K562 (cell line): ENCODE measurements around the gene SVBP. TPM values are rescaled to one million over a fixed set of nuclear protein-coding genes. Genes with fewer than 3 reads are reported as not detected.
A peak's percentile ranks its signal among the peaks of the same experiment; 100 is the strongest.

Experiments used
- ELF4 ChIP-seq: fragments of 450-650 bp; formaldehyde crosslinking; IDR thresholded peaks from 2 replicates; pipeline ENCODE4 v1.4.0; 2022; ENCODE audit warnings: missing genetic modification characterization
- ETV1 ChIP-seq: fragments of 450-650 bp; conservative IDR thresholded peaks from 2 replicates; pipeline ENCODE4 v1.6.1; 2016; ENCODE audit warnings: missing genetic modification characterization, control low read depth, low read depth, missing compliant biosample characterization
- GABPB1 ChIP-seq: sonication (generic); formaldehyde crosslinking; IDR thresholded peaks from 2 replicates; pipeline ENCODE4 v1.8.0; 2022; ENCODE audit warnings: mild to moderate bottlenecking, missing genetic modification reagents
- HDGF ChIP-seq: fragments of 450-650 bp; IDR thresholded peaks from 2 replicates; pipeline ENCODE4 v1.6.1; 2016
- KLF1 ChIP-seq: fragments of 450-650 bp; IDR thresholded peaks from 2 replicates; pipeline ENCODE4 v1.6.1; 2016; ENCODE audit warnings: missing genetic modification characterization, missing compliant biosample characterization
- MCM3 ChIP-seq: fragments of 450-650 bp; IDR thresholded peaks from 2 replicates; pipeline ENCODE4 v1.6.1; 2016
- MYC ChIP-seq, 2 experiments: fragments of 250-450 bp in 1 of 2; sonication (Bioruptor Pico) in 1 of 2; IDR thresholded peaks; 2 replicates each; pipeline versions ENCODE4 v1.5.1 to v1.6.1; 2012 to 2021; ENCODE audit warnings: low read depth in 2 of 2, borderline replicate concordance in 1 of 2, improper control_type of control experiment in 1 of 2, low read length in 1 of 2, mild to moderate bottlenecking in 1 of 2, moderate library complexity in 1 of 2
- PHTF2 ChIP-seq: fragments of 250-450 bp; sonication (Bioruptor Pico); IDR thresholded peaks from 2 replicates; pipeline ENCODE4 v1.5.0; 2021; ENCODE audit warnings: mild to moderate bottlenecking
- POLR3A ChIP-seq: IDR thresholded peaks from 2 replicates; pipeline ENCODE4 v1.6.1; 2011; ENCODE audit warnings: borderline replicate concordance, mild to moderate bottlenecking, moderate library complexity; ENCODE audit not compliant: insufficient read length, insufficient read depth; ENCODE audit errors: extremely low read depth
- SMAD2 ChIP-seq: fragments of 150-350 bp; IDR thresholded peaks from 2 replicates; pipeline ENCODE4 v1.6.1; 2014; ENCODE audit warnings: low read depth, mild to moderate bottlenecking, low read length
- SMARCB1 ChIP-seq: IDR thresholded peaks from 2 replicates; pipeline ENCODE4 v1.6.1; 2011; ENCODE audit warnings: improper control_type of control experiment, low read depth; ENCODE audit not compliant: insufficient read length
- SPI1 ChIP-seq: IDR thresholded peaks from 2 replicates; pipeline ENCODE4 v1.6.1; 2011; ENCODE audit warnings: low read depth, low read length, control low read depth, borderline replicate concordance
- SRSF1 ChIP-seq: fragments of 200-400 bp; formaldehyde crosslinking; IDR thresholded peaks from 2 replicates; pipeline ENCODE4 v1.6.1; 2017; ENCODE audit warnings: mild to moderate bottlenecking, low read depth, low read length, moderate library complexity
- ZNF347 ChIP-seq: fragments of 450-650 bp; formaldehyde crosslinking; IDR thresholded peaks from 2 replicates; pipeline ENCODE4 v1.4.0; 2020; ENCODE audit warnings: low read depth, mild to moderate bottlenecking, moderate library complexity
- polyA plus RNA-seq, 8 experiments: library from polyadenylated mRNA; depleted of rRNA in 4 of 8; stranded (reverse) in 5 of 8; unstranded in 3 of 8; fragments of >200 nt; fragmentation: Nextera tagmentation in 2 of 8; fragmentation: Illumina TruSeq in 1 of 8; extraction: Ambion mirVana in 2 of 8; extraction: Trizol in 1 of 8; gene quantifications; 2 replicates each; pipeline versions ENCODE4 v1.2.1 to v1.2.3, GENCODE V29; 2011 to 2014; ENCODE audit warnings: inconsistent platforms in 1 of 8, missing spikeins in 1 of 8
- total RNA-seq, 7 experiments: library from RNA; depleted of rRNA in 6 of 7; stranded (reverse); fragments of >200 nt in 6 of 7; fragmentation: Illumina TruSeq in 2 of 7; extraction: Trizol in 2 of 7; gene quantifications; 2 replicates each; pipeline versions ENCODE4 v1.2.1 to v1.2.3, GENCODE V29; 2011 to 2021; ENCODE audit warnings: low replicate concordance in 1 of 7
- TF ChIP-seq, protein P1 (sequence below): fragments of 250-450 bp; sonication (Bioruptor Pico); IDR thresholded peaks from 2 replicates; pipeline ENCODE4 v1.4.0; 2020; ENCODE audit warnings: mild to moderate bottlenecking, moderate library complexity
- TF ChIP-seq, protein P2 (sequence below): fragments of 200-800 bp; sonication (Bioruptor generic); IDR thresholded peaks from 2 replicates; pipeline ENCODE4 v1.6.1; 2017; ENCODE audit warnings: missing genetic modification characterization, missing compliant biosample characterization
- TF ChIP-seq, protein P3 (sequence below), 2 experiments: fragments of 450-650 bp in 1 of 2; sonication (generic) in 1 of 2; formaldehyde crosslinking in 1 of 2; IDR thresholded peaks in 1 of 2; conservative IDR thresholded peaks in 1 of 2; 2 replicates each; pipeline versions ENCODE4 v1.6.1 to v1.8.1; 2016 to 2023; ENCODE audit warnings: mild to moderate bottlenecking in 2 of 2, moderate library complexity in 2 of 2, inconsistent platforms in 1 of 2, missing genetic modification reagents in 1 of 2
- TF ChIP-seq, protein P4 (sequence below): fragments of 200-800 bp; sonication (Bioruptor generic); IDR thresholded peaks from 2 replicates; pipeline ENCODE4 v1.6.1; 2017; ENCODE audit warnings: missing genetic modification characterization, missing compliant biosample characterization

SVBP gene
- total and polyA plus RNA-seq, 9 of the 15 experiments (the other 6 are each of a cell fraction or from before 2014, with no cell fraction given): 31.7 to 49.7 (median 40.0) TPM

DNA sequence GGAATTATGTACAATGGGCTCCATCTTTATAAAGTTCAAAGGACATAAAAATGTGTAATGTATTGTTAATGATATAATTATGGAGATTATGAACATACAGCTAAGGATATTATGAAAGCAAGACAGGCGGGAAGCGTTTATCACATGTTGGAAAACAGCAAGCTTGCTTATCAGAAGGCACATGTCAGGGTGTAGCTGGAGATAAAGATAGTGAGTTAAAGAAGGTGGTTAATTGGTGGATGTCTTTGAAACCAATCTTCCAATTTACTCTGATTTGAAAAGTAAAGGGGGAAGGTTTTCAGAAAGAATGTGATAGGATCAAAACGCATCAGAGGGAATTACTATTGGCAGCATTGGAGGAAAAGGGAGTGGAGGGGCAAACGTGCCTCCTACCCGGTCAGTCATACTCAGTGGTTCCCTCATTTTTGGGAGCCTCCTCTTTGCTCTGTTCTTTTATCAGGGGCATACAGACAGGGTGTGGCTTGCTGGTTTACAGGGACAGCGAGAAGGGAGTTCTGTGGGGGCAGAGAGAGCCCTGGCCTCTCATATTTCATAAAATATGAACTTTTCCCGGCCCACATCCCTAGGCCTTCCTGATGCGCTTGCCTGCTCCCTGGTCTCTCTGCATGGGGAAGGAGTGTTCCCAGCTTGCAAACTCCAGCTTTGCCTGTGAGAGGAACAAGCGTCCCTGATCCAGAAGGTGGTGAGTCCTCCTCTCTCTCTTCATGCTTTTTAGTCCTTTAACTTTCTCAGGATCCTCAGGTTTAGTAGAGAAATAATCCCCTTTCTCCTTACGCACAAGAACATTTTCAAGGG, 8.0 kb upstream of the SVBP start (continued):
- TF ChIP-seq HDGF (peak; percentile 50; the same call in 1 of the 2 replicates), SMARCB1 (peak; percentile 90), SPI1 (no peak), GABPB1 (CRISPR knock-in tag) (peak; percentile 46; the same call in 1 of the 2 replicates), PHTF2 (no peak), MYC (IDR thresholded peaks at IDR 0.05; ENCODE audit: low read depth, low read length) (peak; percentile 92), MYC (CRISPR knock-in tag; IDR thresholded peaks at IDR 0.05; ENCODE audit: borderline replicate concordance, low read depth) (no peak), SMAD2 (no peak), ETV1 (tag) (peak; percentile 50), ELF4 (CRISPR knock-in tag) (peak; percentile 82; the same call in 1 of the 2 replicates), KLF1 (tag) (peak; percentile 100), MCM3 (no peak), SRSF1 (no peak), POLR3A (no peak), ZNF347 (CRISPR knock-in tag) (no peak)
- TF ChIP-seq, protein P1, sequence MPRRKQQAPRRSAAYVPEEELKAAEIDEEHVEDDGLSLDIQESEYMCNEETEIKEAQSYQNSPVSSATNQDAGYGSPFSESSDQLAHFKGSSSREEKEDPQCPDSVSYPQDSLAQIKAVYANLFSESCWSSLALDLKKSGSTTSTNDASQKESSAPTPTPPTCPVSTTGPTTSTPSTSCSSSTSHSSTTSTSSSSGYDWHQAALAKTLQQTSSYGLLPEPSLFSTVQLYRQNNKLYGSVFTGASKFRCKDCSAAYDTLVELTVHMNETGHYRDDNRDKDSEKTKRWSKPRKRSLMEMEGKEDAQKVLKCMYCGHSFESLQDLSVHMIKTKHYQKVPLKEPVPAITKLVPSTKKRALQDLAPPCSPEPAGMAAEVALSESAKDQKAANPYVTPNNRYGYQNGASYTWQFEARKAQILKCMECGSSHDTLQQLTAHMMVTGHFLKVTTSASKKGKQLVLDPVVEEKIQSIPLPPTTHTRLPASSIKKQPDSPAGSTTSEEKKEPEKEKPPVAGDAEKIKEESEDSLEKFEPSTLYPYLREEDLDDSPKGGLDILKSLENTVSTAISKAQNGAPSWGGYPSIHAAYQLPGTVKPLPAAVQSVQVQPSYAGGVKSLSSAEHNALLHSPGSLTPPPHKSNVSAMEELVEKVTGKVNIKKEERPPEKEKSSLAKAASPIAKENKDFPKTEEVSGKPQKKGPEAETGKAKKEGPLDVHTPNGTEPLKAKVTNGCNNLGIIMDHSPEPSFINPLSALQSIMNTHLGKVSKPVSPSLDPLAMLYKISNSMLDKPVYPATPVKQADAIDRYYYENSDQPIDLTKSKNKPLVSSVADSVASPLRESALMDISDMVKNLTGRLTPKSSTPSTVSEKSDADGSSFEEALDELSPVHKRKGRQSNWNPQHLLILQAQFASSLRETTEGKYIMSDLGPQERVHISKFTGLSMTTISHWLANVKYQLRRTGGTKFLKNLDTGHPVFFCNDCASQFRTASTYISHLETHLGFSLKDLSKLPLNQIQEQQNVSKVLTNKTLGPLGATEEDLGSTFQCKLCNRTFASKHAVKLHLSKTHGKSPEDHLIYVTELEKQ (CRISPR knock-in tag): no peak
- TF ChIP-seq, protein P2, sequence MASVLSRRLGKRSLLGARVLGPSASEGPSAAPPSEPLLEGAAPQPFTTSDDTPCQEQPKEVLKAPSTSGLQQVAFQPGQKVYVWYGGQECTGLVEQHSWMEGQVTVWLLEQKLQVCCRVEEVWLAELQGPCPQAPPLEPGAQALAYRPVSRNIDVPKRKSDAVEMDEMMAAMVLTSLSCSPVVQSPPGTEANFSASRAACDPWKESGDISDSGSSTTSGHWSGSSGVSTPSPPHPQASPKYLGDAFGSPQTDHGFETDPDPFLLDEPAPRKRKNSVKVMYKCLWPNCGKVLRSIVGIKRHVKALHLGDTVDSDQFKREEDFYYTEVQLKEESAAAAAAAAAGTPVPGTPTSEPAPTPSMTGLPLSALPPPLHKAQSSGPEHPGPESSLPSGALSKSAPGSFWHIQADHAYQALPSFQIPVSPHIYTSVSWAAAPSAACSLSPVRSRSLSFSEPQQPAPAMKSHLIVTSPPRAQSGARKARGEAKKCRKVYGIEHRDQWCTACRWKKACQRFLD (CRISPR knock-in tag): peak; percentile 85
- TF ChIP-seq, protein P3, sequence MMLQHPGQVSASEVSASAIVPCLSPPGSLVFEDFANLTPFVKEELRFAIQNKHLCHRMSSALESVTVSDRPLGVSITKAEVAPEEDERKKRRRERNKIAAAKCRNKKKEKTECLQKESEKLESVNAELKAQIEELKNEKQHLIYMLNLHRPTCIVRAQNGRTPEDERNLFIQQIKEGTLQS (IDR thresholded peaks at IDR 0.05): peak; percentile 52; the same call in 1 of the 2 replicates
- TF ChIP-seq, protein P3 (CRISPR knock-in tag; conservative IDR thresholded peaks at IDR 0.05): no peak; the same call in 1 of the 2 replicates
- TF ChIP-seq, protein P4, sequence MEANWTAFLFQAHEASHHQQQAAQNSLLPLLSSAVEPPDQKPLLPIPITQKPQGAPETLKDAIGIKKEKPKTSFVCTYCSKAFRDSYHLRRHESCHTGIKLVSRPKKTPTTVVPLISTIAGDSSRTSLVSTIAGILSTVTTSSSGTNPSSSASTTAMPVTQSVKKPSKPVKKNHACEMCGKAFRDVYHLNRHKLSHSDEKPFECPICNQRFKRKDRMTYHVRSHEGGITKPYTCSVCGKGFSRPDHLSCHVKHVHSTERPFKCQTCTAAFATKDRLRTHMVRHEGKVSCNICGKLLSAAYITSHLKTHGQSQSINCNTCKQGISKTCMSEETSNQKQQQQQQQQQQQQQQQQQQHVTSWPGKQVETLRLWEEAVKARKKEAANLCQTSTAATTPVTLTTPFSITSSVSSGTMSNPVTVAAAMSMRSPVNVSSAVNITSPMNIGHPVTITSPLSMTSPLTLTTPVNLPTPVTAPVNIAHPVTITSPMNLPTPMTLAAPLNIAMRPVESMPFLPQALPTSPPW: peak; percentile 76
